Left ventricle myocardium inferior (tissue), 1 donor: ENCODE results near the gene AEBP2. TPM values are rescaled to one million over a fixed set of nuclear protein-coding genes. Genes with fewer than 3 reads are reported as not detected.

ENCODE experiments used
- DNase-seq: peaks from one replicate; pipeline ENCODE4 v3.0.0-alpha.2; 2020
- H3K27ac ChIP-seq: fragments of 200-600 bp; replicated peaks from 2 replicates; pipeline ENCODE4 v1.8.0; 2021
- H3K27me3 ChIP-seq: fragments of 200-600 bp; 2 replicates; pipeline ENCODE4 v1.8.0; 2021; ENCODE audit warnings: low read depth
- H3K36me3 ChIP-seq: fragments of 200-600 bp; 2 replicates; pipeline ENCODE4 v1.8.0; 2021
- H3K4me1 ChIP-seq: fragments of 200-600 bp; 2 replicates; pipeline ENCODE4 v1.8.0; 2021
- H3K4me3 ChIP-seq: fragments of 200-600 bp; 2 replicates; pipeline ENCODE4 v1.8.0; 2021; ENCODE audit warnings: mild to moderate bottlenecking, moderate library complexity
- H3K9me3 ChIP-seq: fragments of 200-600 bp; replicated peaks from 2 replicates; pipeline ENCODE4 v1.8.0; 2021
- CTCF ChIP-seq: fragments of 200-600 bp; IDR thresholded peaks from 2 replicates; pipeline ENCODE4 v1.8.0; 2021; ENCODE audit warnings: antibody characterized with exemption, mild to moderate bottlenecking, borderline replicate concordance
- intact Hi-C: fragments of 100-400 bp; cut with micrococcal nuclease; formaldehyde crosslinking; loops from one replicate; pipeline ENCODE4 v1.11.0; 2022
- total RNA-seq: library from RNA; stranded (reverse); fragmentation: NEBNext Ultra II Directional; extraction: Animal tissue kit (Norgen Biotek cat#: 25700); gene quantifications from one replicate; pipeline ENCODE4 v1.2.1, GENCODE V29; 2021
- donor health status: DM: no; HTN: yes; CAD: no; lungs with severe emphysema.

AEBP2 gene
- total RNA-seq, 1 donor from 2014 or later = 22.8 TPM

- DNase-seq = no peak
- H3K4me1 ChIP-seq = peaks cover 80% of the 10 kb centered on the region
- H3K4me3 ChIP-seq = no peak overlapping the region
- no peaks in the 10 kb centered on the region for H3K36me3 ChIP-seq
- TF ChIP-seq CTCF = no peak
- no peak overlapping the region for H3K27ac ChIP-seq
- H3K27me3 ChIP-seq = no peaks in the 10 kb centered on the region
- peaks cover under 1% of the 10 kb centered on the region for H3K9me3 ChIP-seq
- intact Hi-C loops = no loop called here
These were observed 4.8 kb downstream of the AEBP2 start for GRCh38 chr12:19444097-19444496.

- no peak overlapping the region for H3K4me3 ChIP-seq
- no peak for TF ChIP-seq CTCF
- intact Hi-C loops = no loop called here
- no peaks in the 10 kb centered on the region for H3K9me3 ChIP-seq
- H3K4me1 ChIP-seq = peaks cover 80% of the 10 kb centered on the region
- no peaks in the 10 kb centered on the region for H3K27me3 ChIP-seq
- no peaks in the 10 kb centered on the region for H3K36me3 ChIP-seq
- H3K27ac ChIP-seq = no peak overlapping the region
- no peak for DNase-seq
These were observed 8.1 kb downstream of the AEBP2 start for GRCh38 chr12:19447386-19447785.

GRCh38 chr12:19449814-19450213 is 10.5 kb downstream of the AEBP2 start:
- Histone ChIP-seq H3K27me3 (no peaks in the 10 kb centered on the region), H3K36me3 (no peaks in the 10 kb centered on the region), H3K4me1 (peaks cover 68% of the 10 kb centered on the region), H3K9me3 (no peaks in the 10 kb centered on the region), H3K4me3 (no peak overlapping the region), H3K27ac (peak overlapping the region; percentile 22)
- TF ChIP-seq CTCF = no peak
- DNase-seq = no peak
- intact Hi-C loops = no loop called here

GRCh38 chr12:19450362-19450761 is 11.1 kb downstream of the AEBP2 start:
- Histone ChIP-seq H3K27ac (peak overlapping the region; percentile 22), H3K4me1 (peaks cover 68% of the 10 kb centered on the region), H3K36me3 (no peaks in the 10 kb centered on the region), H3K4me3 (no peak overlapping the region), H3K9me3 (no peaks in the 10 kb centered on the region), H3K27me3 (no peaks in the 10 kb centered on the region)
- no peak for TF ChIP-seq CTCF
- no peak for DNase-seq
- intact Hi-C loops = no loop called here

- no peak for TF ChIP-seq CTCF
- peaks cover 72% of the 10 kb centered on the region for H3K4me1 ChIP-seq
- no peak overlapping the region for H3K4me3 ChIP-seq
- no peak for DNase-seq
- no peaks in the 10 kb centered on the region for H3K36me3 ChIP-seq
- intact Hi-C loops = no loop called here
- no peak overlapping the region for H3K27ac ChIP-seq
- H3K27me3 ChIP-seq = no peaks in the 10 kb centered on the region
- no peaks in the 10 kb centered on the region for H3K9me3 ChIP-seq
These were observed 11.9 kb downstream of the AEBP2 start for GRCh38 chr12:19451196-19451595.

GRCh38 chr12:19453961-19454360 is 14.7 kb downstream of the AEBP2 start:
- H3K27ac ChIP-seq = no peak overlapping the region
- H3K27me3 ChIP-seq = no peaks in the 10 kb centered on the region
- peaks cover 77% of the 10 kb centered on the region for H3K4me1 ChIP-seq
- no peak for TF ChIP-seq CTCF
- no peaks in the 10 kb centered on the region for H3K36me3 ChIP-seq
- no peak for DNase-seq
- H3K9me3 ChIP-seq = no peaks in the 10 kb centered on the region
- intact Hi-C loops = no loop called here
- no peak overlapping the region for H3K4me3 ChIP-seq
